Loucy (cell line): ENCODE results near the gene FABP1.

ENCODE experiments used
- CTCF ChIP-seq: fragments of 200-600 bp; sonication (generic); conservative IDR thresholded peaks from 2 replicates; pipeline ENCODE4 v1.5.1; 2014; ENCODE audit warnings: mild to moderate bottlenecking, antibody characterized with exemption, low read length
- EZH2phosphoT487 ChIP-seq: fragments of 200-600 bp; IDR thresholded peaks from 2 replicates; pipeline ENCODE4 v1.6.1; 2018; ENCODE audit warnings: antibody characterized with exemption, mild to moderate bottlenecking, moderate library complexity, borderline replicate concordance

- TF ChIP-seq CTCF (no peak), EZH2phosphoT487 (no peak)
Observed at GRCh38 chr2:88141952-88142351, 14.1 kb upstream of the FABP1 start.
